GM21619 (cell line): Measurements from ENCODE around the gene AOC2.
"Not testable (repeated sequence)": the region's sequence is repeated elsewhere in the genome, so short reads cannot be mapped to it uniquely, and the experiment has no call there.

Experiments
- ATAC-seq: cut with Tn5 transposase; IDR thresholded peaks from one replicate; pipeline ENCODE4 v1.9.1; 2021; ENCODE audit not compliant: unreplicated experiment

Gene AOC2

DNA sequence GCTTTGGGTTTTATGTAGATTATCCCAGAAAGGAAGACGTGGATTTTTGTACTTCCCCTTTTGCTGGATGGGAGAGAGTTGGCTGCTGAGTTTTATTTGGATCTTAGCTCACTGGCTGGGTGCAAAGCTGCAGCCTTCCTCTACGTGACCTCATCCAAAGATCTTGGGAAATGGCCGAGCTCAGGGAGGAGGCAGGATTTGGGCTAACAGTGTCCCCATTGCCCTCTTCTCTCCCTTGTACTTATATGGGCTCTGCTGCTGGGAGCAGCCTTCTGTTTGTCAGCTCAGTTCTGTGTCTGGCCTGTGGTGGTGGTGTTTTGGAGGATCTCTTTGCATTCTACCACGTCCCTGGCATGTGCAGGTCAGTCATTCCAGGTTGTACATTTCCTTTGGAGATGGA lies 8.6 kb downstream of the AOC2 start:
- no peak for ATAC-seq

- no peak for ATAC-seq
Observed at GRCh38 chr17:42853597-42853967, 9.2 kb downstream of the AOC2 start.

GRCh38 chr17:42853968-42854790 lies 9.8 kb downstream of the AOC2 start:
- no peak for ATAC-seq

- ATAC-seq = no peak
Observed at GRCh38 chr17:42855048-42855596, 10.7 kb downstream of the AOC2 start.

DNA sequence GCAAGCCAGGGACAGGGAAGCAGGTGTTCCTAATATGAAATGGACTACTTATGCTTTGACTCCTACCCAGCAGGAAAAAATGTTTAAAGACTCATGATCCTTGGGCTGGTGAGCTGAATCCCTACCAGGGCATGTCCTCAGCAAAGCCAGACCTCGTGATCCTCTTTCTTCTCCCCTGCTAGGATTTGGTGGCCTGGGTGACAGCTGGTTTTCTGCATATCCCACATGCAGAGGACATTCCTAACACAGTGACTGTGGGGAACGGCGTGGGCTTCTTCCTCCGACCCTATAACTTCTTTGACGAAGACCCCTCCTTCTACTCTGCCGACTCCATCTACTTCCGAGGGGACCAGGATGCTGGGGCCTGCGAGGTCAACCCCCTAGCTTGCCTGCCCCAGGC lies 11.7 kb downstream of the AOC2 start:
- not testable (repeated sequence) for ATAC-seq

DNA sequence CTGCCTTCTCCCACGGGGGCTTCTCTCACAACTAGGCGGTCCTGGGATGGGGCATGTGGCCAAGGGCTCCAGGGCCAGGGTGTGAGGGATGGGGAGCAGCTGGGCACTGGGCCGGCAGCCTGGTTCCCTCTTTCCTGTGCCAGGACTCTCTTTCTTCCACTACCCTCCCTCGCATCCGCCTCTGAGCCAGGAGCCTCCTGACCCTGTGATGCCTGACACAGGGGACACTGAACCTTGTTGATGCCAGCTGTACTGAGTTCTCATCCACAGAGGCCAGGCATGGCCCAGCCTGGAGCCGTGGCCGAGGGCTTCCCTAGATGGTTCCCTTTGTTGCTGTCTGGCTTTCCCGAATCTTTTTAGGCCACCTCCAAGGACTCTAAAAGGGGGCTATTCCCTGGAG lies 12.1 kb downstream of the AOC2 start:
- not testable (repeated sequence) for ATAC-seq

DNA sequence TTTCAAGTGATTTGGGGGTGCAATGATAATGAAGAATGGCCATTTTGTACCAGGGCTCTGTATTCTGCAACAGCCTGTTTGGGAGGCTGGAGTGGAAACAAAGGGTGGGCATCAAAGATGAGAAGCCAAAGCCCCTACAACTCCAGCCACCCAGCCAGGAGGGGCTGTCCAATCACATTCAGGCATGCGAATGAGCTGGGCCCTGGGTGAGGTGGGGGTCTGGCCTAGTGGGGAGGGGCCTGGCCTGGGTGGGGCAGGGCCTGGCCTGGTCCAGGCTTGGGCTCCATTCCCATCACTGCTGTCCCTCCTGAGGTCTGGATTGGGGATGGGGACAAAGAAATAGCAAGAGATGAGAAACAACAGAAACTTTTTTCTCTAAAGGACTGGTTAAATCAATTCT lies 13.0 kb downstream of the AOC2 start:
- ATAC-seq = no peak

GRCh38 chr17:42865638-42866094 lies 21.3 kb downstream of the AOC2 start:
- ATAC-seq = no peak

- ATAC-seq = no peak
Observed at GRCh38 chr17:42866216-42866615, 21.8 kb downstream of the AOC2 start.

GRCh38 chr17:42866631-42867575 lies 22.5 kb downstream of the AOC2 start:
- ATAC-seq = no peak

GRCh38 chr17:42867694-42868261 lies 23.4 kb downstream of the AOC2 start:
- ATAC-seq = not testable (repeated sequence)

GRCh38 chr17:42868338-42868737 lies 24.0 kb downstream of the AOC2 start:
- ATAC-seq = no peak

GRCh38 chr17:42871647-42872046 lies 27.3 kb downstream of the AOC2 start:
- no peak for ATAC-seq

GRCh38 chr17:42872251-42872965 lies 28.0 kb downstream of the AOC2 start:
- no peak for ATAC-seq

DNA sequence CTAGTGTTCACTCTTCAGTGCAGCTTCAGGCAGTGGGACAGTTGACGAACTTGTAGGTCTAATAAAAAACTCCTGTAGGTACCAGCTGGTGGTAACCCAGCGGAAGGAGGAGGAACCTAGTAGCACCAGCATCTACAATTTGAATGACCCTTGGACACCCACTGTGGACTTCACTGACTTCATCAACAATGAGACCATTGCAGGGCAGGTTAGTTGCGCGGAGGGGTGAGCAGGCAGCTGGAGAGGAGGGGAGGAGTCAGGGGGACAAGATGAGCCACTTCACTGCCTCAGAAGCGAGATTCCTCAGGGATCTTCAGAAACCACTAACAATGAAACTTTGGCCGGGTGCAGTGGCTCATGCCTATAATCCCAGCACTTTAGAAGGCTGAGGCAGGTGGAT lies 28.9 kb downstream of the AOC2 start:
- ATAC-seq = no peak

- ATAC-seq = not testable (repeated sequence)
Observed at GRCh38 chr17:42873932-42874695, 29.7 kb downstream of the AOC2 start.

- no peak for ATAC-seq
Observed at GRCh38 chr17:42877037-42877436, 32.7 kb downstream of the AOC2 start.

DNA sequence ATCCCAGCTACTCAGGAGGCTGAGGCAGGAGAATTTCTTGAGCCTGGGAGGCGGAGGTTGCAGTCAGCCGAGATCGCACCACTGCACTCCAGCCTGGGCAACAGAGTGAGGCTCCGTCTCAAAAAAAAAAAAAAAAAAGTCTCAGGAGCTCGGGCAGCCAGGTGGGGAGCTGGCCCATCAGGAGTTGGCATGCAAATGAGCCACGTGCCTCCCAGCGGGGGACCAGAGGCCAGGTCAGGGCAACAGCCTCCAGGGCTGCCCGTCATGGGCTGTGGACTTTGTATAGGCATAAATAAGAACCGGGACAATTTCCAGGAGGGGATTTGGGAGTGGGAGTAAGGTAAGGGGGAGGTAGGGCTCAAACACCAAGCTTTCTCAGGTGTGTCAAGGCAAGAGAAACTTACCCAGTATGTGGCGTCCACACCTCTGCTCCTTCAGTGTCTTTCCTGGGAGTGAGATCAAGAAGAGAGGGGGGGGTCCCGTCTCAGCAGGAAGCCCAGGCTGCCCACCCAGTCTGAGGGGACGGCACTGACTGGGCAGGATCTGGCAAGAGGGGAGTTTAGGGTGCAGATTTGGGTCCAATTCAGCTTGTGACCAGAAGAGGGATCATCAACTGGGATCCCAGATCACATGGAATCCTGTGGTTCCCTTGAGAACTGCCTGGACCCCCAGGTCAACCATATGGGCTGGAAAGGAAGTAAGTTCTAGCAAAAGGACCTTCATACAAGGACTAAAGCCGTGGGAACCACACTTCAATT lies 33.9 kb downstream of the AOC2 start:
- ATAC-seq = no peak

DNA sequence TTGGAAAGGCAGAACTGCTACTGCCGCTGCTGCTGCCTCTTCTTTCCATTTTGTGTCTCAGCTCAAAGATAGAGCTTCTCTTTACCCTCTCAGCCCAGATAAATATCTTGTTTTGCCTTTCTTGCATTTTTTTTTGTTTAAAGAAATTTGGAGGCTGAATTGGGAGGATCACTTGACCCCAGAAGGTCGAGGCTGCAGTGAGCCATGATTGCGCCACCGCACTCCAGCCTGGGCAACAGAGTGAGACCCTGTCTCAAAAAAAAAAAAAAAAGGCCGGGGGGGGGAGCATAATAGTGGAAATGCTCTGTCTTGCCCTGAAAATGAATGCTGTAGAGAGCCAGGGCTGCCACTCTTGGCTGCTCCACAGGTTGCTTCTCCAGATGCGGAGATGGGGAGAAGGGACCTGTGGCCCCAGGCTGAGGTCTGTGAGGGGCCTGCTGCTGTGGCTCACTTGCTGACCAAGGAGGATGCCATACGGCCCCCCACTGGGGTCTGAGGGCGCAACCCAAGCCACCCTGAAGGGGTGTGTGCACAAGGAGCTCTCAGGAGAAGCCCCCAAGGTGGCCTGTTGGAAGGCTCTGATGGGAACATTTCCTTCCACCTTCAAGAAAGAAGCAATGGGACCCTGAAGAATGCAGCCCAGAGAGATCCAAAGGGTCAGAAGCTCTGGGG lies 34.7 kb downstream of the AOC2 start:
- no peak for ATAC-seq
